HCT116 (cell line): ENCODE measurements around the gene TMEM101. TPM values are rescaled to one million over a fixed set of nuclear protein-coding genes. Genes with fewer than 3 reads are reported as not detected.

Experiments used
- ATAC-seq: fragments of 200-7000 bp; cut with Tn5 transposase; 2 replicates; pipeline ENCODE4 v1.9.1; 2020; ENCODE audit warnings: mild to moderate bottlenecking, moderate library complexity
- BruUV-seq: library from RNA; stranded (reverse); fragments of 400-500 nt; replicated peaks from 2 replicates; lab custom pipeline; 2021; lab: Mats Ljungman, UMichigan
- CTCF ChIA-PET: fragments of 300-600 bp; sonication (Branson Sonifier 250); formaldehyde crosslinking; loops from one replicate; lab custom pipeline; 2021; ENCODE audit warnings: antibody characterized with exemption; lab: Charles Lee
- POLR2A ChIA-PET: fragments of 300-600, 350-600 bp; sonication (Branson Sonifier 250); formaldehyde crosslinking; loops from one replicate; lab custom pipeline; 2021; ENCODE audit warnings: antibody characterized with exemption; lab: Charles Lee
- RAD21 ChIA-PET, 2 experiments: fragments of 300-600 bp; sonication (Branson Sonifier 250); formaldehyde crosslinking; loops; one replicate each; lab custom pipeline; 2023; ENCODE audit warnings: low total read pairs in 2 of 2; ENCODE audit not compliant: uncharacterized antibody in 2 of 2, unreplicated experiment in 2 of 2, low non-redundant PET in 1 of 2; lab: Charles Lee
- DNase-seq: peaks from one replicate; pipeline ENCODE4 v3.0.0-alpha.2; 2010; ENCODE audit warnings: low read depth, low spot score
- H2AFZ ChIP-seq: fragments of 200-600 bp; shearing (Covaris generic), sonication (generic); 2 replicates; pipeline ENCODE4 v1.6.1; 2017; ENCODE audit warnings: low read depth, mixed run types, mixed read lengths, antibody characterized with exemption, low read length; ENCODE audit not compliant: poor library complexity, severe bottlenecking
- H3K27ac ChIP-seq: 2 replicates; pipeline ENCODE4 v1.5.1; 2012; ENCODE audit warnings: low read depth, low read length
- H3K27me3 ChIP-seq: fragments of 200-600 bp; sonication (generic); 2 replicates; pipeline ENCODE4 v1.6.1; 2016; ENCODE audit warnings: mixed run types, low read length, mixed read lengths; ENCODE audit not compliant: insufficient read depth
- H3K36me3 ChIP-seq, 2 experiments: fragments of 200-500 bp in 1 of 2; fragments of 200-600 bp in 1 of 2; sonication (Bioruptor generic) in 1 of 2; sonication (generic) in 1 of 2; 2 replicates each; pipeline versions ENCODE4 v1.5.1 to v1.6.1; 2014 to 2016; ENCODE audit warnings: low read length in 2 of 2, inconsistent platforms in 1 of 2, mixed read lengths in 1 of 2, mixed run types in 1 of 2; ENCODE audit not compliant: insufficient read depth in 2 of 2, control insufficient read depth in 1 of 2
- H3K4me1 ChIP-seq, 2 experiments: fragments of 200-600 bp in 1 of 2; sonication (generic) in 1 of 2; 2 replicates each; pipeline versions ENCODE4 v1.5.1 to v1.6.1; 2012 to 2017; ENCODE audit warnings: low read length in 2 of 2, inconsistent platforms in 1 of 2, mild to moderate bottlenecking in 1 of 2, mixed read lengths in 1 of 2, mixed run types in 1 of 2, moderate library complexity in 1 of 2; ENCODE audit not compliant: insufficient read depth in 2 of 2, control insufficient read depth in 1 of 2
- H3K4me2 ChIP-seq: fragments of 200-600 bp; sonication (generic); 2 replicates; pipeline ENCODE4 v1.6.1; 2017; ENCODE audit warnings: mixed run types, low read length, mixed read lengths
- H3K4me3 ChIP-seq, 2 experiments: fragments of 200-600 bp in 1 of 2; sonication (generic) in 1 of 2; replicated peaks in 1 of 2; 2 replicates each; pipeline ENCODE4 v1.5.1; 2011 to 2016; ENCODE audit warnings: low read length in 2 of 2, control low read depth in 1 of 2, low read depth in 1 of 2, mild to moderate bottlenecking in 1 of 2, mixed read lengths in 1 of 2, mixed run types in 1 of 2
- H3K79me2 ChIP-seq: fragments of 200-600 bp; sonication (generic); 2 replicates; pipeline ENCODE4 v1.6.1; 2017; ENCODE audit warnings: mild to moderate bottlenecking, mixed run types, low read length, moderate library complexity, mixed read lengths; ENCODE audit not compliant: insufficient read depth
- H3K9ac ChIP-seq: fragments of 200-600 bp; sonication (generic); 2 replicates; pipeline ENCODE4 v1.6.1; 2016; ENCODE audit warnings: low read length, mixed read lengths
- H3K9me2 ChIP-seq: fragments of 200-600 bp; sonication (generic), shearing (Covaris generic); 2 replicates; pipeline ENCODE4 v1.6.1; 2017; ENCODE audit warnings: mixed run types, mild to moderate bottlenecking, moderate library complexity; ENCODE audit not compliant: insufficient read depth
- H3K9me3 ChIP-seq, 2 experiments: fragments of 200-500 bp in 1 of 2; fragments of 200-600 bp in 1 of 2; sonication (Bioruptor generic) in 1 of 2; sonication (generic) in 1 of 2; 2 replicates each; pipeline ENCODE4 v1.6.1; 2014 to 2017; ENCODE audit warnings: low read length in 2 of 2, mixed read lengths in 2 of 2, inconsistent platforms in 1 of 2, low read depth in 1 of 2, mild to moderate bottlenecking in 1 of 2, mixed run types in 1 of 2, moderate library complexity in 1 of 2; ENCODE audit not compliant: control insufficient read depth in 1 of 2, insufficient read depth in 1 of 2
- H4K20me1 ChIP-seq: fragments of 200-600 bp; sonication (generic), shearing (Covaris generic); 2 replicates; pipeline ENCODE4 v1.6.1; 2017; ENCODE audit warnings: mixed run types, mild to moderate bottlenecking, moderate library complexity; ENCODE audit not compliant: insufficient read depth
- CEBPB ChIP-seq: IDR thresholded peaks from 2 replicates; pipeline ENCODE4 v1.6.1; 2012; ENCODE audit warnings: low read depth
- EGR1 ChIP-seq: IDR thresholded peaks from 2 replicates; pipeline ENCODE4 v1.6.1; 2012; ENCODE audit warnings: low read depth
- ELF1 ChIP-seq: IDR thresholded peaks from 2 replicates; pipeline ENCODE4 v1.6.1; 2012; ENCODE audit warnings: low read depth, borderline replicate concordance
- FOSL1 ChIP-seq: IDR thresholded peaks from 2 replicates; pipeline ENCODE4 v1.6.1; 2012; ENCODE audit warnings: low read depth
- JUND ChIP-seq: IDR thresholded peaks from 2 replicates; pipeline ENCODE4 v1.6.1; 2012
- POLR2A ChIP-seq: IDR thresholded peaks from 2 replicates; pipeline ENCODE4 v1.7.0; 2011; ENCODE audit warnings: borderline replicate concordance; ENCODE audit not compliant: insufficient read depth, insufficient read length; ENCODE audit errors: extremely low read depth
- RAD21 ChIP-seq: IDR thresholded peaks from 2 replicates; pipeline ENCODE4 v1.6.1; 2012; ENCODE audit warnings: low read depth, mild to moderate bottlenecking
- SP1 ChIP-seq: IDR thresholded peaks from 2 replicates; pipeline ENCODE4 v1.6.1; 2012; ENCODE audit warnings: low read depth
- SRF ChIP-seq: IDR thresholded peaks from 2 replicates; pipeline ENCODE4 v1.6.1; 2012; ENCODE audit warnings: low read depth
- TCF7L2 ChIP-seq: IDR thresholded peaks from 2 replicates; pipeline ENCODE4 v1.7.0; 2011; ENCODE audit warnings: borderline replicate concordance, inconsistent platforms; ENCODE audit not compliant: insufficient read depth, insufficient read length; ENCODE audit errors: extremely low read depth
- ZNF274 ChIP-seq: fragments of 200-500 bp; sonication (Bioruptor generic); IDR thresholded peaks from 2 replicates; pipeline ENCODE4 v1.6.1; 2014; ENCODE audit warnings: mild to moderate bottlenecking, low read depth, low read length, inconsistent platforms
- intact Hi-C: fragments of 100-400 bp; cut with micrococcal nuclease; formaldehyde crosslinking; loops from 2 replicates; pipeline ENCODE4 v1.10.0; 2022
- total RNA-seq: library from RNA; stranded (reverse); gene quantifications from one replicate; pipeline ENCODE4 v1.2.1, GENCODE V29; 2021; ENCODE audit not compliant: unreplicated experiment
- TF ChIP-seq, protein P1 (sequence below), 3 experiments: fragments of 200-600 bp in 1 of 3; sonication (generic) in 1 of 3; IDR thresholded peaks in 2 of 3; conservative IDR thresholded peaks in 1 of 3; 2 replicates each; pipeline ENCODE4 v1.5.1; 2012 to 2017; ENCODE audit warnings: low read depth in 2 of 3, low read length in 2 of 3, antibody characterized with exemption in 1 of 3, borderline replicate concordance in 1 of 3, control low read depth in 1 of 3, mild to moderate bottlenecking in 1 of 3, mixed read lengths in 1 of 3, mixed run types in 1 of 3, moderate library complexity in 1 of 3; ENCODE audit not compliant: insufficient read depth in 1 of 3
- TF ChIP-seq, protein P2 (sequence below): IDR thresholded peaks from 2 replicates; pipeline ENCODE4 v1.6.1; 2012; ENCODE audit warnings: low read depth

Gene TMEM101
- total RNA-seq, 1 experiment from 2014 or later = 43.8 TPM

DNA sequence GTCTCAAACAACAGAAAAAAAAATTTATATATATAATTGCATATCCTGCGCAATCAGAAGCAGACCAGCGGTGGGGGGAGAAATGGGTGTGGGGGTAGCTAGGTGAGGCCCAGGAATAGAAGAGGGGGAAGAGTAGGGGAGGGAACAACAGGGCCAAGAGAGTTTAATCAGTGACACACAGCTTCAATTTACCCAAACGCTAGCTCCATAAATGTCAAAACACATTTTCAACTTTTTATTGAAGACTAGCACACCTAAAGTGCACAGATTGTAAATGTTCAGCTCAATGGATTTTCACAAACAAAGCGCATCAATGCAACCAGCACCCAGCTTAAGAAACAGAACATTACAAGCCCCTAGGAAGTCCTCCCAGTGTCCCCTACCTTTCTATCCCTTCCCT lies 35.1 kb downstream of the TMEM101 start:
- intact Hi-C loops = no loop called here
- no peak for ATAC-seq
- Histone ChIP-seq H2AFZ (no peak overlapping the region), H3K4me3 (no peak overlapping the region), H3K27ac (no peak overlapping the region), H4K20me1 (no peaks in the 10 kb centered on the region), H3K9me3 (no peaks in the 10 kb centered on the region), H3K79me2 (no peaks in the 10 kb centered on the region), H3K4me1 (no peaks in the 10 kb centered on the region), H3K27me3 (no peaks in the 10 kb centered on the region), H3K9ac (no peak overlapping the region), H3K9me2 (no peaks in the 10 kb centered on the region), H3K4me2 (no peak overlapping the region), H3K36me3 (no peaks in the 10 kb centered on the region)
- POLR2A ChIA-PET = interaction anchor here (0.6 kb wide), 1 partner anchor 120 kb away, joined by 3 read pairs; no protein-coding TSS in a partner anchor
- TF ChIP-seq EGR1 = no peak
- no peak for TF ChIP-seq CEBPB
- TF ChIP-seq ELF1 = no peak
- TF ChIP-seq SP1 = no peak
- TF ChIP-seq FOSL1 = no peak
- no peak for TF ChIP-seq JUND
- RAD21 ChIA-PET = no interaction called here
- CTCF ChIA-PET = no interaction called here
- no TSS peak for BruUV-seq
- no peak for DNase-seq

- no peak overlapping the region for H3K4me3 ChIP-seq
- H3K9ac ChIP-seq = no peak overlapping the region
- H3K4me1 ChIP-seq = no peaks in the 10 kb centered on the region
- no TSS peak for BruUV-seq
- H3K36me3 ChIP-seq = no peaks in the 10 kb centered on the region
- H2AFZ ChIP-seq = no peak overlapping the region
- H3K27me3 ChIP-seq = no peaks in the 10 kb centered on the region
- DNase-seq = no peak
- ChIA-PET RAD21 (no interaction called here), POLR2A (no interaction called here), CTCF (no interaction called here)
- H3K27ac ChIP-seq = no peak overlapping the region
- H3K4me2 ChIP-seq = no peak overlapping the region
- intact Hi-C loops = no loop called here
- no peaks in the 10 kb centered on the region for H4K20me1 ChIP-seq
- ATAC-seq = no peak
- no peaks in the 10 kb centered on the region for H3K9me3 ChIP-seq
- no peaks in the 10 kb centered on the region for H3K9me2 ChIP-seq
- H3K79me2 ChIP-seq = no peaks in the 10 kb centered on the region
- TF ChIP-seq RAD21 (no peak), CEBPB (no peak), EGR1 (no peak), ELF1 (no peak), SP1 (no peak), JUND (no peak), FOSL1 (no peak), TCF7L2 (no peak), SRF (no peak), ZNF274 (no peak), POLR2A (no peak)
- TF ChIP-seq, protein P1, sequence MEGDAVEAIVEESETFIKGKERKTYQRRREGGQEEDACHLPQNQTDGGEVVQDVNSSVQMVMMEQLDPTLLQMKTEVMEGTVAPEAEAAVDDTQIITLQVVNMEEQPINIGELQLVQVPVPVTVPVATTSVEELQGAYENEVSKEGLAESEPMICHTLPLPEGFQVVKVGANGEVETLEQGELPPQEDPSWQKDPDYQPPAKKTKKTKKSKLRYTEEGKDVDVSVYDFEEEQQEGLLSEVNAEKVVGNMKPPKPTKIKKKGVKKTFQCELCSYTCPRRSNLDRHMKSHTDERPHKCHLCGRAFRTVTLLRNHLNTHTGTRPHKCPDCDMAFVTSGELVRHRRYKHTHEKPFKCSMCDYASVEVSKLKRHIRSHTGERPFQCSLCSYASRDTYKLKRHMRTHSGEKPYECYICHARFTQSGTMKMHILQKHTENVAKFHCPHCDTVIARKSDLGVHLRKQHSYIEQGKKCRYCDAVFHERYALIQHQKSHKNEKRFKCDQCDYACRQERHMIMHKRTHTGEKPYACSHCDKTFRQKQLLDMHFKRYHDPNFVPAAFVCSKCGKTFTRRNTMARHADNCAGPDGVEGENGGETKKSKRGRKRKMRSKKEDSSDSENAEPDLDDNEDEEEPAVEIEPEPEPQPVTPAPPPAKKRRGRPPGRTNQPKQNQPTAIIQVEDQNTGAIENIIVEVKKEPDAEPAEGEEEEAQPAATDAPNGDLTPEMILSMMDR (IDR thresholded peaks at IDR 0.05 in 2 of 3, conservative IDR thresholded peaks at IDR 0.05 in 1 of 3; ENCODE audit: borderline replicate concordance in 1 of 3, insufficient read depth in 1 of 3, low read depth in 2 of 3, low read length in 2 of 3) = no peak
- TF ChIP-seq, protein P2, sequence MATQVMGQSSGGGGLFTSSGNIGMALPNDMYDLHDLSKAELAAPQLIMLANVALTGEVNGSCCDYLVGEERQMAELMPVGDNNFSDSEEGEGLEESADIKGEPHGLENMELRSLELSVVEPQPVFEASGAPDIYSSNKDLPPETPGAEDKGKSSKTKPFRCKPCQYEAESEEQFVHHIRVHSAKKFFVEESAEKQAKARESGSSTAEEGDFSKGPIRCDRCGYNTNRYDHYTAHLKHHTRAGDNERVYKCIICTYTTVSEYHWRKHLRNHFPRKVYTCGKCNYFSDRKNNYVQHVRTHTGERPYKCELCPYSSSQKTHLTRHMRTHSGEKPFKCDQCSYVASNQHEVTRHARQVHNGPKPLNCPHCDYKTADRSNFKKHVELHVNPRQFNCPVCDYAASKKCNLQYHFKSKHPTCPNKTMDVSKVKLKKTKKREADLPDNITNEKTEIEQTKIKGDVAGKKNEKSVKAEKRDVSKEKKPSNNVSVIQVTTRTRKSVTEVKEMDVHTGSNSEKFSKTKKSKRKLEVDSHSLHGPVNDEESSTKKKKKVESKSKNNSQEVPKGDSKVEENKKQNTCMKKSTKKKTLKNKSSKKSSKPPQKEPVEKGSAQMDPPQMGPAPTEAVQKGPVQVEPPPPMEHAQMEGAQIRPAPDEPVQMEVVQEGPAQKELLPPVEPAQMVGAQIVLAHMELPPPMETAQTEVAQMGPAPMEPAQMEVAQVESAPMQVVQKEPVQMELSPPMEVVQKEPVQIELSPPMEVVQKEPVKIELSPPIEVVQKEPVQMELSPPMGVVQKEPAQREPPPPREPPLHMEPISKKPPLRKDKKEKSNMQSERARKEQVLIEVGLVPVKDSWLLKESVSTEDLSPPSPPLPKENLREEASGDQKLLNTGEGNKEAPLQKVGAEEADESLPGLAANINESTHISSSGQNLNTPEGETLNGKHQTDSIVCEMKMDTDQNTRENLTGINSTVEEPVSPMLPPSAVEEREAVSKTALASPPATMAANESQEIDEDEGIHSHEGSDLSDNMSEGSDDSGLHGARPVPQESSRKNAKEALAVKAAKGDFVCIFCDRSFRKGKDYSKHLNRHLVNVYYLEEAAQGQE = no peak
These were observed 35.8 kb downstream of the TMEM101 start for GRCh38 chr17:43979011-43979410.
